Neuronal stem cell (in vitro differentiated cells): ENCODE data around the gene TMEM82.
A peak's percentile ranks its signal among the peaks of the same experiment; 100 is the strongest.

Experiments
- DNase-seq: peaks from one replicate; pipeline ENCODE4 v3.0.0-alpha.2; 2013; ENCODE audit warnings: low spot score
- H2AFZ ChIP-seq: one replicate; pipeline ENCODE4 v1.6.1; 2013; ENCODE audit warnings: mild to moderate bottlenecking, low read length, inconsistent platforms
- H2AK5ac ChIP-seq: 2 replicates; pipeline ENCODE4 v1.6.1; 2013; ENCODE audit warnings: low read depth, mild to moderate bottlenecking, inconsistent platforms, low read length, moderate library complexity, mixed read lengths
- H2BK120ac ChIP-seq: 2 replicates; pipeline ENCODE4 v1.6.1; 2013; ENCODE audit warnings: low read depth, mild to moderate bottlenecking, inconsistent platforms, low read length, moderate library complexity, mixed read lengths
- H2BK12ac ChIP-seq: one replicate; pipeline ENCODE4 v1.6.1; 2013; ENCODE audit warnings: low read length, inconsistent platforms
- H2BK15ac ChIP-seq: 2 replicates; pipeline ENCODE4 v1.6.1; 2013; ENCODE audit warnings: mild to moderate bottlenecking, low read length, inconsistent platforms, mixed read lengths
- H2BK5ac ChIP-seq: one replicate; pipeline ENCODE4 v1.6.1; 2013; ENCODE audit warnings: inconsistent platforms, mild to moderate bottlenecking, low read length, moderate library complexity
- H3K14ac ChIP-seq: one replicate; pipeline ENCODE4 v1.6.1; 2013; ENCODE audit warnings: low read length, inconsistent platforms
- H3K18ac ChIP-seq: 2 replicates; pipeline ENCODE4 v1.6.1; 2013; ENCODE audit warnings: low read length, inconsistent platforms
- H3K23ac ChIP-seq: 2 replicates; pipeline ENCODE4 v1.6.1; 2013; ENCODE audit warnings: low read depth, mild to moderate bottlenecking, mixed read lengths, low read length, inconsistent platforms; ENCODE audit not compliant: poor library complexity
- H3K27ac ChIP-seq: replicated peaks from 3 replicates; pipeline ENCODE4 v1.5.1; 2013; ENCODE audit warnings: low read length, inconsistent platforms
- H3K27me3 ChIP-seq, 3 experiments: 2 replicates each; pipeline ENCODE4 v1.6.1; 2013; ENCODE audit warnings: low read length in 3 of 3, mild to moderate bottlenecking in 2 of 3, inconsistent platforms in 1 of 3, low read depth in 1 of 3, mixed read lengths in 1 of 3, moderate library complexity in 1 of 3; ENCODE audit not compliant: control insufficient read depth in 3 of 3, insufficient read depth in 3 of 3
- H3K36me3 ChIP-seq, 2 donors: replicated peaks in 1 of 2; 2 replicates each; pipeline ENCODE4 v1.6.1; 2013; ENCODE audit warnings: low read length in 2 of 2; ENCODE audit not compliant: control insufficient read depth in 2 of 2, insufficient read depth in 2 of 2
- H3K4ac ChIP-seq: 2 replicates; pipeline ENCODE4 v1.6.1; 2013; ENCODE audit warnings: inconsistent platforms, mild to moderate bottlenecking, low read length, moderate library complexity
- H3K4me1 ChIP-seq, 2 donors: 1 replicate in 1 of 2; 2 replicates in 1 of 2; pipeline ENCODE4 v1.6.1; 2013; ENCODE audit warnings: low read length in 2 of 2, low read depth in 1 of 2; ENCODE audit not compliant: control insufficient read depth in 2 of 2, insufficient read depth in 1 of 2
- H3K4me2 ChIP-seq: one replicate; pipeline ENCODE4 v1.6.1; 2013; ENCODE audit warnings: mild to moderate bottlenecking, low read length, inconsistent platforms; ENCODE audit not compliant: insufficient read depth, poor library complexity, severe bottlenecking
- H3K4me3 ChIP-seq, 2 donors: 2 replicates each; pipeline ENCODE4 v1.5.1; 2013; ENCODE audit warnings: low read length in 2 of 2, mild to moderate bottlenecking in 2 of 2, inconsistent platforms in 1 of 2, moderate library complexity in 1 of 2
- H3K79me1 ChIP-seq: one replicate; pipeline ENCODE4 v1.6.1; 2013; ENCODE audit warnings: low read depth, mild to moderate bottlenecking, inconsistent platforms, low read length, moderate library complexity
- H3K9ac ChIP-seq: one replicate; pipeline ENCODE4 v1.6.1; 2013; ENCODE audit warnings: mild to moderate bottlenecking, low read depth, low read length, inconsistent platforms; ENCODE audit not compliant: poor library complexity
- H3K9me3 ChIP-seq, 2 donors: replicated peaks in 1 of 2; 2 replicates each; pipeline versions ENCODE3 to v1.6.1; 2013; ENCODE audit warnings: low read length in 2 of 2, mild to moderate bottlenecking in 2 of 2, inconsistent platforms in 1 of 2, low read depth in 1 of 2, mixed read lengths in 1 of 2, moderate library complexity in 1 of 2; ENCODE audit not compliant: control insufficient read depth in 2 of 2, insufficient read depth in 1 of 2
- H4K8ac ChIP-seq: one replicate; pipeline ENCODE4 v1.6.1; 2013; ENCODE audit warnings: low read depth, mild to moderate bottlenecking, inconsistent platforms, low read length, moderate library complexity
- H4K91ac ChIP-seq: one replicate; pipeline ENCODE4 v1.6.1; 2013; ENCODE audit warnings: low read length, low read depth, mild to moderate bottlenecking, inconsistent platforms; ENCODE audit not compliant: poor library complexity
- WGBS, 2 donors: extraction: QIAGEN DNeasy Blood & Tissue Kit; methylation state at CpG; one replicate each; pipeline ENCODE4 v1.1.7; 2013; ENCODE audit warnings: missing lambda C conversion rate in 2 of 2, mixed read lengths in 1 of 2; ENCODE audit not compliant: insufficient read length in 2 of 2, insufficient replicate concordance in 1 of 2; ENCODE audit errors: extremely low coverage in 2 of 2; 5-methylcytosine and 5-hydroxymethylcytosine counted together

The TMEM82 gene

GRCh38 chr1:15724949-15725880 lies 17.1 kb upstream of the TMEM82 start:
- H3K4me3 ChIP-seq: no peak overlapping the region
- H3K4me1 ChIP-seq: no peaks in the 10 kb centered on the region
- H3K36me3 ChIP-seq: peaks cover 54 to 84% of the 10 kb centered on the region in 2 donors
- no peak overlapping the region for H3K14ac ChIP-seq
- H3K9ac ChIP-seq: no peak overlapping the region
- peaks cover 5% of the 10 kb centered on the region for H3K79me1 ChIP-seq
- no peak overlapping the region for H2BK15ac ChIP-seq
- H3K4ac ChIP-seq: no peak overlapping the region
- no peak for DNase-seq
- H2AK5ac ChIP-seq: no peak overlapping the region
- no peak overlapping the region for H3K18ac ChIP-seq
- no peak overlapping the region for H4K91ac ChIP-seq
- H2AFZ ChIP-seq: no peak overlapping the region
- no peak overlapping the region for H3K27ac ChIP-seq
- no peak overlapping the region for H2BK5ac ChIP-seq
- H3K9me3 ChIP-seq: no peaks in the 10 kb centered on the region
- H3K23ac ChIP-seq: peak overlapping the region; percentile 43
- no CpG with 5 or more reads among the region's 26 CpGs for WGBS, 2 donors
- no peak overlapping the region for H2BK12ac ChIP-seq
- no peak overlapping the region for H2BK120ac ChIP-seq
- H4K8ac ChIP-seq: no peak overlapping the region
- no peak overlapping the region for H3K4me2 ChIP-seq
- no peaks in the 10 kb centered on the region for H3K27me3 ChIP-seq

DNA sequence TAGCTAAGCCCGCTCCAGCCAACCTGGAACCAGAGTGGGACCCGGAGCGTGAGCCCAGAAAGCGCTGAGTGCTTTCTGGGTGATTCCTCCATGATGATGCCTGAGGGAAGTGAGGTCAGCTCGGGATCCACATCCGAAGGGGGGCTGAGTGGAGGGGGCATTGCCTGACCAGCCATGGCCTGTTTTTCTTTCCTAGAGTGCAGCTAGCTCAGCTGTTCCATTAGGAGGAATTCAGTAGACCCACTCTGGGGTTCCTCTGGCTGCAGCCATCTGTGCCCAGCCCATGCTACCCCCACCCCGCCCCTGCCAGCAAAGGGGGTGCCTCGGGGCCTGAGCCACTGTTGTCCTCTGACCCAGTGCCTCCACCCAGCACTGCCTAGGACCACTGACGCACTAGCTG lies 15.8 kb upstream of the TMEM82 start:
- H3K9ac ChIP-seq: no peak overlapping the region
- peaks cover 2% of the 10 kb centered on the region for H3K79me1 ChIP-seq
- H3K27ac ChIP-seq: no peak overlapping the region
- H3K4me2 ChIP-seq: no peak overlapping the region
- no peak overlapping the region for H2BK120ac ChIP-seq
- no CpG with 5 or more reads among the region's 9 CpGs for WGBS, 2 donors
- no peak overlapping the region for H4K8ac ChIP-seq
- H3K36me3 ChIP-seq: peaks cover 58 to 87% of the 10 kb centered on the region in 2 donors
- no peak overlapping the region for H2AFZ ChIP-seq
- H3K27me3 ChIP-seq: no peaks in the 10 kb centered on the region
- no peak overlapping the region for H4K91ac ChIP-seq
- H3K4ac ChIP-seq: no peak overlapping the region
- H2BK5ac ChIP-seq: no peak overlapping the region
- no peak overlapping the region for H2BK12ac ChIP-seq
- H3K4me3 ChIP-seq: no peak overlapping the region
- H3K23ac ChIP-seq: no peak overlapping the region
- no peaks in the 10 kb centered on the region for H3K9me3 ChIP-seq
- no peak for DNase-seq
- peak overlapping the region; percentile 71 for H3K14ac ChIP-seq
- no peaks in the 10 kb centered on the region for H3K4me1 ChIP-seq
- H3K18ac ChIP-seq: no peak overlapping the region
- H2AK5ac ChIP-seq: no peak overlapping the region
- H2BK15ac ChIP-seq: no peak overlapping the region

DNA sequence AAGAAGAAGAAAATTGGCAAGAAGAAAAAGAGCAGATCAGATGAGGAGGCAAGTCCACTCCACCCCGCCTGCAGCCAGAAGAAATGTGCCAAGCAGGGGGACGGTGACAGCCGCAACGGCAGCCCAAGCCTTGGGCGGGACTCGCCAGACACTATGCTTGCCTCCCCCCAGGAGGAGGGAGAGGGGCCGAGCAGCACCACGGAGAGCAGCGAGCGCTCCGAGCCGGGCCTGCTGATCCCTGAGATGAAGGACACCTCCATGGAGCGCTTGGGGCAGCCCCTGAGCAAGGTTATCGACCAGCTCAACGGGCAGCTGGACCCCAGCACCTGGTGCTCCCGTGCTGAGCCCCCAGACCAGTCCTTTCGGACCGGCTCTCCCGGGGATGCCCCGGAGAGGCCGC lies 15.3 kb upstream of the TMEM82 start:
- Histone ChIP-seq H3K23ac (peak overlapping the region; percentile 43), H3K36me3 (peaks cover 61 to 87% of the 10 kb centered on the region in 2 donors), H3K4me2 (no peak overlapping the region), H3K4me1 (no peaks in the 10 kb centered on the region), H4K91ac (no peak overlapping the region), H2BK120ac (no peak overlapping the region), H2AFZ (no peak overlapping the region), H3K79me1 (peaks cover 2% of the 10 kb centered on the region), H4K8ac (no peak overlapping the region), H2BK12ac (no peak overlapping the region), H2BK5ac (no peak overlapping the region), H2BK15ac (no peak overlapping the region), H3K4me3 (peak overlapping the region in 1 of 2 donors; percentile 9), H3K9ac (peak overlapping the region; percentile 44), H3K9me3 (no peaks in the 10 kb centered on the region), H3K4ac (no peak overlapping the region), H3K27ac (no peak overlapping the region), H2AK5ac (no peak overlapping the region), H3K14ac (no peak overlapping the region), H3K18ac (no peak overlapping the region), H3K27me3 (no peaks in the 10 kb centered on the region)
- no CpG with 5 or more reads among the region's 21 CpGs for WGBS, 2 donors
- no peak for DNase-seq

DNA sequence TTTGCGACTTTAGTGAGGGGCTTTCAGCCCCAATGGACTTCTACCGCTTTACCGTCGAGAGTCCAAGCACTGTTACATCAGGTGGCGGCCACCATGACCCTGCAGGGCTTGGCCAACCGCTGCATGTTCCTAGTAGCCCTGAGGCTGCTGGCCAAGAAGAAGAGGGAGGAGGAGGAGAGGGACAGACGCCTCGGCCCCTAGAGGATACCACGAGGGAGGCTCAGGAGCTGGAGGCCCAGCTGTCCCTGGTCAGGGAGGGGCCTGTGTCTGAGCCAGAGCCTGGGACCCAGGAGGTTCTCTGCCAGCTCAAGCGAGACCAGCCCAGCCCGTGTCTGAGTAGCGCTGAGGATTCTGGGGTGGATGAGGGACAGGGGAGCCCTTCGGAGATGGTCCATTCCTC lies 14.9 kb upstream of the TMEM82 start:
- Histone ChIP-seq H2BK5ac (no peak overlapping the region), H3K27me3 (no peaks in the 10 kb centered on the region), H2AK5ac (no peak overlapping the region), H4K91ac (no peak overlapping the region), H2BK120ac (no peak overlapping the region), H3K23ac (peak overlapping the region; percentile 57), H3K18ac (no peak overlapping the region), H3K14ac (no peak overlapping the region), H3K79me1 (peaks cover 2% of the 10 kb centered on the region), H3K4me2 (no peak overlapping the region), H2BK12ac (no peak overlapping the region), H3K4me1 (no peaks in the 10 kb centered on the region), H2BK15ac (no peak overlapping the region), H4K8ac (no peak overlapping the region), H3K9ac (no peak overlapping the region), H3K9me3 (no peaks in the 10 kb centered on the region), H3K27ac (no peak overlapping the region), H3K4me3 (no peak overlapping the region), H3K4ac (no peak overlapping the region), H2AFZ (no peak overlapping the region), H3K36me3 (peaks cover 63 to 89% of the 10 kb centered on the region in 2 donors)
- WGBS, 2 donors: no CpG with 5 or more reads among the region's 13 CpGs
- DNase-seq: no peak
